ENCODE measurements around the gene GAREM1.

- TF ChIP-seq CTCF (IDR thresholded peaks at IDR 0.05) (no peak), EP300 (IDR thresholded peaks at IDR 0.05) (no peak)
Observed at GRCh38 chr18:32460171-32460731, 10.4 kb downstream of the GAREM1 start.
